ENCODE data around the gene CACNA2D3.

GRCh38 chr3:55069950-55070349, 947.6 kb downstream of the CACNA2D3 start:
- TF ChIP-seq POLR2A (IDR thresholded peaks at IDR 0.05): no peak
- TF ChIP-seq CTCF (IDR thresholded peaks at IDR 0.05): no peak

Measured in tibial nerve (tissue), 3 donors.